Ishikawa (cell line): Measurements from ENCODE around the gene CERS6.

ENCODE experiments used
- CREB1 ChIP-seq: IDR thresholded peaks from 2 replicates; pipeline ENCODE4 v1.6.1; 2012; ENCODE audit warnings: low read depth
- EGR1 ChIP-seq: IDR thresholded peaks from 2 replicates; pipeline ENCODE4 v1.6.1; 2012
- EP300 ChIP-seq: IDR thresholded peaks from 2 replicates; pipeline ENCODE4 v1.6.1; 2012; ENCODE audit warnings: borderline replicate concordance
- FOXM1 ChIP-seq: IDR thresholded peaks from 2 replicates; pipeline ENCODE4 v1.6.1; 2012; ENCODE audit warnings: low read depth, borderline replicate concordance
- REST ChIP-seq: IDR thresholded peaks from 2 replicates; pipeline ENCODE4 v1.6.1; 2012; ENCODE audit warnings: low read depth, mild to moderate bottlenecking
- TAF1 ChIP-seq: IDR thresholded peaks from 2 replicates; pipeline ENCODE4 v1.6.1; 2012; ENCODE audit warnings: low read depth, mild to moderate bottlenecking
- TCF12 ChIP-seq: IDR thresholded peaks from 2 replicates; pipeline ENCODE4 v1.6.1; 2012; ENCODE audit warnings: low read depth
- TEAD4 ChIP-seq: IDR thresholded peaks from 2 replicates; pipeline ENCODE4 v1.6.1; 2012
- YY1 ChIP-seq: IDR thresholded peaks from 2 replicates; pipeline ENCODE4 v1.6.1; 2012; ENCODE audit warnings: low read depth

DNA sequence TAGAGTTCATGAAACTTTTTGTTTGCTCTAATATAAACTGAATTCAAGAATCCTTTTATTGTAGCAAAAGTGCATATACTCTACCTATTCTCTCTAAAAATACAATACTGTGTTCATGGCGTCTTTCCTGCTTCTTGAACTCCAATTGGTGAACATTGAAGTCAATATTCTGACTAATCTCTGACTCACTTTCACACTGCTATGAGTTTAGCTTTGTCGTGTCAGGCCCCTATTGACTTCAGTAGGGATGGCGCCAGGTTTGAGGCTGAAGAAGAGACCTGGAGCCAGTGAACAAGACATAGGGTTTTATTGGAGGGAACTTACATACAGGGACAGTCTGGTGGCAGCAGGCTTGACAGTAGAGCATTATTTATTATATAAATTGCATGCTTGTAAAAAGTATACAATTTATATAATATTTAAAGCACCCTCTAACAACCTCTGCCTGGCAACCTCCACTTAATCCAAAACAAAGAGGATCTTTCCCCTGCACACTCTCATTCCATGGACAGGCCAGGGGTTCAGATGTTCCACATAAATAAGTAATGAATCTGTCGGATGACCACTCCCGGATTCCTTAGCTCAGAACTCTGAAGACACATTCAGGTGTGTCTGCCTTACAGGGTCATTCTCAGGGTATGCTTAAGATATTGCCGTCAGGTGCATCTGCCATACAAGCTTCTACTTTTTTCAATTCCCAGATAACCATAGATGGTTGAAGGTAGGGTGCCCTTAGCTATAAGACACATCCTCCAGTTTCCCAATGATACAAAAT lies 141.0 kb downstream of the CERS6 start:
- TF ChIP-seq YY1 (no peak), CREB1 (no peak), REST (no peak), EP300 (no peak), TEAD4 (no peak), FOXM1 (no peak), TAF1 (no peak), TCF12 (no peak), EGR1 (no peak)
